Right atrium auricular region (tissue), 2 donors: ENCODE results near the gene WNT16. TPM values are rescaled to one million over a fixed set of nuclear protein-coding genes. Genes with fewer than 3 reads are reported as not detected.

Source experiments
- DNase-seq: peaks from one replicate; pipeline ENCODE4 v3.0.0-alpha.2; 2019; ENCODE audit warnings: low spot score
- H3K27ac ChIP-seq, 2 donors: fragments of 200-600 bp; sonication (generic); 1 replicate in 1 of 2; 2 replicates in 1 of 2; pipeline ENCODE4 v1.5.1; 2016 to 2019
- H3K27me3 ChIP-seq, 2 donors: fragments of 200-600 bp; sonication (generic); one replicate each; pipeline versions ENCODE4 v1.5.1 to v1.6.0; 2017 to 2019
- H3K36me3 ChIP-seq: fragments of 200-600 bp; sonication (generic); one replicate; pipeline ENCODE4 v1.5.1; 2016
- H3K4me1 ChIP-seq, 2 donors: fragments of 200-600 bp; sonication (generic); one replicate each; pipeline versions ENCODE4 v1.5.1 to v1.6.0; 2017 to 2019
- H3K4me3 ChIP-seq, 2 donors: fragments of 200-600 bp; sonication (generic); 1 replicate in 1 of 2; 2 replicates in 1 of 2; pipeline ENCODE4 v1.5.1; 2017 to 2019; ENCODE audit warnings: mild to moderate bottlenecking in 1 of 2, moderate library complexity in 1 of 2
- H3K9me3 ChIP-seq, 2 donors: fragments of 200-600 bp; sonication (generic); one replicate each; pipeline ENCODE4 v1.5.1; 2019
- total RNA-seq, 2 donors: library from RNA; depleted of rRNA; stranded (reverse); fragments of >200 nt; gene quantifications; one replicate each; pipeline ENCODE4 v1.1.0, GENCODE V29; 2016
- TF ChIP-seq, protein P1 (sequence below), 2 donors: fragments of 200-600 bp; sonication (generic); IDR thresholded peaks; one replicate each; pipeline ENCODE4 v1.5.1; 2019; ENCODE audit warnings: antibody characterized with exemption in 2 of 2

WNT16 gene
- total RNA-seq, 2 donors from 2014 or later = 0.12 TPM; not detected in 1

DNA sequence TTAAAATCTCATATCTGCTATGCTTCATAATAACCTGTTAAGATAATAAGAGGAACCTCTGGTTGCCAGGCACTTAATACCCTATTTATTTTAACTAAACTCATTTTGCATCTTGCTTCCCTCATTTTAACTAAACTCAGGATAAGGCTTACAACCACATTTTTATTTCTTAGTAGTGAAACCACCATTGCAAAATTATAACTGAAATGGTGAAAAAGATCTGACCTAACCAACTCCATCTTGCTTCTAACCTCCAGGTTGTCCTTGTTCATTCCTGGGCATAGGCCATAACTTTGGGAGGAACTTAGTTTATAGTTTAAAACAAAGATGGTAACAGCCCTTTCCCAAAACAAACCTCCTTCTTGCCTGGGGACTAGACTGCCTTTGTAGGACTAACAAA, 61.3 kb downstream of the WNT16 start:
- H3K27ac ChIP-seq = no peak overlapping the region
- H3K4me3 ChIP-seq = no peak overlapping the region
- TF ChIP-seq, protein P1, sequence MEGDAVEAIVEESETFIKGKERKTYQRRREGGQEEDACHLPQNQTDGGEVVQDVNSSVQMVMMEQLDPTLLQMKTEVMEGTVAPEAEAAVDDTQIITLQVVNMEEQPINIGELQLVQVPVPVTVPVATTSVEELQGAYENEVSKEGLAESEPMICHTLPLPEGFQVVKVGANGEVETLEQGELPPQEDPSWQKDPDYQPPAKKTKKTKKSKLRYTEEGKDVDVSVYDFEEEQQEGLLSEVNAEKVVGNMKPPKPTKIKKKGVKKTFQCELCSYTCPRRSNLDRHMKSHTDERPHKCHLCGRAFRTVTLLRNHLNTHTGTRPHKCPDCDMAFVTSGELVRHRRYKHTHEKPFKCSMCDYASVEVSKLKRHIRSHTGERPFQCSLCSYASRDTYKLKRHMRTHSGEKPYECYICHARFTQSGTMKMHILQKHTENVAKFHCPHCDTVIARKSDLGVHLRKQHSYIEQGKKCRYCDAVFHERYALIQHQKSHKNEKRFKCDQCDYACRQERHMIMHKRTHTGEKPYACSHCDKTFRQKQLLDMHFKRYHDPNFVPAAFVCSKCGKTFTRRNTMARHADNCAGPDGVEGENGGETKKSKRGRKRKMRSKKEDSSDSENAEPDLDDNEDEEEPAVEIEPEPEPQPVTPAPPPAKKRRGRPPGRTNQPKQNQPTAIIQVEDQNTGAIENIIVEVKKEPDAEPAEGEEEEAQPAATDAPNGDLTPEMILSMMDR (IDR thresholded peaks at IDR 0.05) = no peak
- H3K27me3 ChIP-seq = no peaks in the 10 kb centered on the region
- no peak for DNase-seq
- no peaks in the 10 kb centered on the region for H3K9me3 ChIP-seq
- H3K4me1 ChIP-seq = peaks cover 0 to 22% of the 10 kb centered on the region in 2 donors
- H3K36me3 ChIP-seq = no peaks in the 10 kb centered on the region

DNA sequence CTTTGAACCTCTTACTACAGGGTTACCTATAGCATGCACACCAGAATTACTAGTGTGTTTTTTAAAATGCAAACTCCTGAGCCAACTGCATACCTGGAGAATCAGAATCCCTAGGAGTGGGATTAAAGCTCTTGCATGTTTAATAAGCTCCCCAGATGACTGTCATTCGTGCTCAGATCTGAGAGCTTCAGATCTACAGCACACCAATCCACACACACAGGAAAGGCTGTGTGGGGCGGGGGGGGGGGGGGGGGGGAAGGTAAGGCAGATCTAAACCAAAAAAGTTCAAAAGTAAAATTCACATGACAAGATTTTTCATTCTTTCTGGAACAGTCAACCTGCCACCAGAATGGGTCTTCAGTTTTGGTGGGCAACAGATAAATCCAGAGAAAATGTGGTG, 61.8 kb downstream of the WNT16 start:
- Histone ChIP-seq H3K4me1 (peaks cover 0 to 17% of the 10 kb centered on the region in 2 donors), H3K36me3 (no peaks in the 10 kb centered on the region), H3K27ac (no peak overlapping the region), H3K9me3 (no peaks in the 10 kb centered on the region), H3K27me3 (no peaks in the 10 kb centered on the region), H3K4me3 (no peak overlapping the region)
- TF ChIP-seq, protein P1 (IDR thresholded peaks at IDR 0.05) = no peak
- no peak for DNase-seq

Other genes with a start within 250 kb of the WNT16 start
- gene FAM3C, start 67.3 kb downstream of the WNT16 start, total RNA-seq = 10 to 100 TPM; 45.9 to 69.8 TPM